IPS-NIHi11 (cell line): ENCODE data around the gene PTPRG.

Source experiments
- DNase-seq: peaks from one replicate; pipeline ENCODE4 v3.0.0; 2012; ENCODE audit warnings: mixed read lengths, low spot score

PTPRG gene

GRCh38 chr3:61589856-61590255 is 28.5 kb downstream of the PTPRG start:
- no peak for DNase-seq

- no peak for DNase-seq
These were observed 29.9 kb downstream of the PTPRG start for GRCh38 chr3:61591300-61591699.

- no peak for DNase-seq
These were observed 32.2 kb downstream of the PTPRG start for GRCh38 chr3:61593446-61594029.

DNA sequence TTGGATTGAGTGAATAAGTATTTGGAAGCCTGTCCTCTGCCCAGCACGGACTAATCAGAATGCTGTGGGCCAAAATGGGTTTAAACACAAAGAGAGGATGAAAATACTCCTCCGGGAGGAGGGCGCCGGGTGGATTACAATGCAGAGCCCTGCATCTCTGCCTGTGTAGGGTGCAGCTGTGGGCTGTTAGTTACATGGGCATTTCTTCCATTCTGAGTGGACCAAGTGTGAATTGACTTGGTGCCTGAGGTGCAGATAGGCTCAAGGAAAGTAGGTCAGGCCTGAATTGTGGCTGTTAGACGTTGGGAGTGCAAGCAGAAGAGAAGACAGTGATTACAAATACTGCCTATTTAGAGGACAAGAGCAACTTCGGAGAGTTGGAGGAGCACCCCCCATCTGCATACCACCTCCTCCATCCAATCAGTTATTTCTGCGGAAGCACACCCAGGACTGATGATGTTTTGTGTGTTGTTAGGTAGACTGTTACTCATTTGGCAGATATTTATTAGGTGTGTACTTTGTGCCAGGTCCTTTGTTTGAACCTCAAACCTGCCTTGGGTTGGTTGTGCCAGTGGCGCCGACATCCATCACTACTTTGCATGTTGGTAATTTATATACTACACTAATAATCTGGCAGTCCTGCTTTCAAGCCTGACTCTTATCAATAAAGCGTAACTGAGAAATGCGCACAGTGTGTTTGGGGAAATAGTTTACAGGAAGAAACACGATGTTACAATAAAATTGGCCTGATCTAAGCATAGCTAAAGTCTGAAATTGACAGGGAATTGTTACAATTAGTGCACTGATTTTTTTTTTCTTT is 33.0 kb downstream of the PTPRG start:
- DNase-seq: no peak

GRCh38 chr3:61594964-61595285 is 33.6 kb downstream of the PTPRG start:
- no peak for DNase-seq

DNA sequence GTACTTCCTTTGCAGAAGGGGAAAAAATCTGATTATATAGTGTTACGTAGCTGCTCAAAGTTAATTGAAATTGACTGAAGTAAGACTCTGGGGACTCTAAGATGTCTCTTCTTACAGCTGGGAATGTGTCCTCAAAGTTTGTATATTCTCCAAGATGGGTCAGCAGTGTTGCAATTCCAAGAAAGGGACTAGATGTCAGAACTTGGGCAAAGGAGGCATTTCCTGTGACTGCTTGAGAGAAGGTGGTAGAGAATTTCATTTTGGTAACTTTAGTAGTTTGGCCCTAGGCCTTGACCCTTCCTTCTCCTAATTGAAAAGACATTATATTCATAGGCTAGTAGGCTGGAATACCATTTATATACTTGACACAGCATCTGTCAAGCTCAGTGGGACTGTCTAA is 33.9 kb downstream of the PTPRG start:
- no peak for DNase-seq

- no peak for DNase-seq
These were observed 34.5 kb downstream of the PTPRG start for GRCh38 chr3:61595826-61596225.

DNA sequence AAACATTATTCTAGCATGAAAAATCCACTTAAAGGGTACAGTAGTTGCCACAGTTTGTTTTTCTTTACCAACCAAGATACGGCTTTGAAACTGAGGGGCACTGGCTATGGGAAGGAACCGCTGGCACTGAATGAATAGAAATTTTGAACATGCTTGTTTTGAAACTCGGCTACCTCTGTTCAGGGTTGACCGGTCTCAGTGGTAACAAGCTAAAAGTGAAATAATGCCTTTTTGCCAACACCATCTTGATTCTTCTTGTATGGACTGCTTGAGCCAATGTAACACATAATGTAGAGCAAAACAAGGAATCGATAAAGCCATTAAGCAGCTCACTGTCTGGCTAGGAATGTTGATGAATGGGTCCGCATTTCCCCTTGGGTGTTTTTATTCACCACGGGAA is 36.5 kb downstream of the PTPRG start:
- no peak for DNase-seq

- DNase-seq: no peak
These were observed 38.8 kb downstream of the PTPRG start for GRCh38 chr3:61600195-61600594.

GRCh38 chr3:61601831-61602230 is 40.5 kb downstream of the PTPRG start:
- DNase-seq: no peak

DNA sequence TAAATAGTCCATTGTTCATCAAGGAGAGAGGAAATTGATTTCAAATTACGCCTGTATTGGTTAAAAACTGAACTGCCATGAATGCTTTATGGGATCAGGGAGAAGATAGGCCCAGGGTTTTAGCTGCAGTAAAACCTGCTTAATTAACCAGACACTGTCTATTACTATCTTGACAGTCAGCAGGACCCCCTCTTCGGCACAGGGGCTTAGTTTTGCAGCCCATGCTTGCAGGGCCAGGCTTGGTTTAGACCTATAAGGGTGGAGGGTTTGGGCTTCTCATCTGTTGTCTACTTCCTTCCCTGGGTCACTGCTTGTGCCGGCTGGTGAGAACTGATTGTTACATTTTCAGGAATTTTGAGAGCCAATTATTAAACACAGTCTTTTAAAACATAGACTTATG is 41.1 kb downstream of the PTPRG start:
- DNase-seq: no peak

GRCh38 chr3:61605589-61606175 is 44.3 kb downstream of the PTPRG start:
- no peak for DNase-seq

GRCh38 chr3:61606196-61606595 is 44.8 kb downstream of the PTPRG start:
- no peak for DNase-seq

DNA sequence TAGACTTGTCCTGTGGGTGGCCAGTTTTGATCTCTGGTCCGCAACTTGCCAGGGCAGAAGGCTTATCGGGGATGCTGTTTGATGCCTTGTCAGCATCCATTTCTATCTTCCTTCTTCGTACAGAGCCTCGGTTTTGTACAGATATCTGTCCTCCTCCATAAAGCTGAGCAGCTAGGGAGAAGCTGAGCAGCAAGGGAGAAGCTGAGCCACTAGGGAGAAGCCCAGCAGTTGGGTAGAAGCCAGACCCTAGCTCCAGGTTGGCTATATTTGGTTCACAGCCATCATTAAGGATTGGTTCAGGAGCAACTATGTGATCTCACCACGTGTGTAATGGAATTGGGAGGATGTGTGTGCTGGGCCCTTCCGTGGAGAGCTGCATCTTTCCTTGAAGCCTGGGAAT is 46.7 kb downstream of the PTPRG start:
- no peak for DNase-seq

DNA sequence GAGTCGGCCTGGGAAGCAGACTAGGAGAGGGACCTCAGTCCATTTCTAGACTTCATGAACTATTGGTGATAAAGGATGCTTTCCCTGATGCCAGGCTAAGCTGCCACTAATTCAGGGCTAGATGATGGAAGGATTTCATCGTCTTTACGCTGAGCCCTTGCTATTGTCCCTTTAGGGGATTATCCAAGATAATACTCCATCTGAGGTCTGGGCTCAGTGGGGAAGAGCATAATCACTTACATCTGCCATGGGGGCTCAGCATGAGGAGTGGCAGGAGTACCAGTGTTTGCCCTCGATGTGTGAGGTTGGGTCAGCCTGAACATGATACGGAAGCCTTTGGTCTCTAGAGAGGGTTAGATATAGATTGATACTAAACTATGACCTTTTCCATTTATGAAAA is 47.3 kb downstream of the PTPRG start:
- no peak for DNase-seq

GRCh38 chr3:61610316-61610715 is 48.9 kb downstream of the PTPRG start:
- no peak for DNase-seq

DNA sequence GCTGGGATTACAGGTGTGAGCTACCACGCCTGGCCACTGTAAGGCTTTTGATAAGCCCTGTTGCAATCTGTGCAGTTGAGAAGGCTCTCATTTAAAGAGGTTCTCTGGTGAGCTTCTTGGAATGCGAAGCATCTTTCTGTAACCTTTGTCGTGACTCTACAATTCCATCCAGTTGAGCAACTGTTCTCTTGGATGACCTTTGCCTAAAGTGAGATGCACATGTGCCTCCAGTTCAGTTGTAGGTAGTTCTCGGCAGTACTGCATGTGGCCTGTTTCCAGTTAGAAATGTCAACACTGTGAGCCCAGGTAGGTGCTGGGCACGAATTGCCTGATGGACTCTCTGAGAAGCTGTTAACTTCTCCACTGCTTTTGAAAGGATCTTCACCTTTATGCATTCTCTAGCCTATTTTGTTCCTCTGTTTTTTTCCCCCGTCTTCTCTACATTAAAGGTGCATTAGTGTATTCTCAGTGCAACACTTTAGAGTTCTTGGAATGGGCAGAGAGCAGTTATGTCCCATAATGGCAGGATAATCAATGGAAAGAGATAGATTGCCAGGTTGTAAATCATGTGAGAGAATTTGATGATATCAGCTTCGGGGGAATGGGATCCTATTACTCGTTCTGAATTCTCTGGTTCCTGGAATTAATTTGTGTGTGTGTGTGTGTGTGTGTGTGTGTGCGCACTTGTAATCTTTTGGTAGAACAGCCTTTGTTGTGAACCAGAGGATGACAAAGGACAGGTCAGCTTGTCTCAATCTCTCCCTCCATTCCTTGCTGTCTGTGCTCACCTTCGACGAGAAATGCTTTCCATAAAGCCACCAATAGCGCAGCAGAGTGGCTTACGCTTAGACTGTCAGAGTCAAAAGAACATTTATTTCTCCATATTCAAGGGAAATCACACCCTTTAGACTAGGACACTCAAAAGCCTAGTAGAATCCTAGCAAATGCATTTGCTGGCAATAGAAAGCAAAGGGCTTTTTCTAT is 51.1 kb downstream of the PTPRG start:
- no peak for DNase-seq

DNA sequence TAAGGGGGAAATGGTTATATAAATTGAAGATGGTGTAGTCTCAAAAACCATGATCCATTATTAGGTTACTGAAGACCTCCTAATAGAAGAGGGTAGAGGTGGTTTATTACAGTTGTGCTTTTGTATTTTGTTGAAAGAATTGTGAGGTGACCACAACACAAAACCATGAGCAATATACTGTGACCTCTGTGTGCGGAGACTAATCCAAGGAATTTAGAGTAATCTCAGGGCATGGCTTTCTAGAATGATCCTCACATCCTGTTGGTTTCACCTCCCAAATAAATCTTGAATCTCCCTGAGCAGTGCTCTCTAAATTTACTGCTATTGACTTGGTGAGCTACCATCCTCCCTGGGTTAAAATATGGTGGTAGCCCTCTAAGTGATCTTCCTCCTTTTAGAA is 52.3 kb downstream of the PTPRG start:
- DNase-seq: no peak

DNA sequence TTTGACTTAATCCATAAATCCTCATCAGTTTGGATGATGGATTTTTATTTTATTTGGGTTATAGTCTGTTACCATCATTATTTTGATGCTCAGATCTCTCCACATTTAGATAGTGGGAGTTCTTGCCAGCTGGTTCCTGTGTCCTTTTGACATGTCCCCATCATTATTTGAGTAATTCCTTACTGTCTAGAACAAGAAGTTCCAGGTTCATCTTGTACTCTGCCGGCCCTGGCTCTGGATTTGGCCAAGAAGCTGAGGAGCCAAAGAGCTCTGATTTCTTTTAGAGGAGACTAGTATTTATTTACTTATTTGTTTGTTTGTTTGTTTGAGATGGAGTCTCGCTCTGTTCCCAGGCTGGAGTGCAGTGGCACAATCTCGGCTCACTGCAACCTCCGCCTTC is 54.3 kb downstream of the PTPRG start:
- DNase-seq: no peak

DNA sequence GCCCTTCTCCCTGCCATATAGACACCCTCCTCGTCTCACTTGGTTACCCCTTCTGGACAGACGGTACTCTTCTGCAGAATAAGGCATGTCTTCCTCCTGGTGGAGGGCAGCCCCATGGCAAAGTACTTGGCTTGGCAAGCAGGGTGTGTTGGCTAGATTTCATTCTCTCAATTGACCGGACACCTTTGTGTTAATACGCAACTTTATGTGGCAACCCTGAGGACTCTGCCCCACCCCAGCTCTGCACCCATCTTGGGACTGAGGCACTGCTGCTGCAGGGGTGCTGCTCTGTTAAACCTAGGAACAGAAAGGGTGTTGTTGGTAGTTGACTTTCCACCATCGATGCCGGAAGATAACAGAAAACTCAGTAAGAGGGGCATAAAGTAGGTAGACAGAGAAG is 55.2 kb downstream of the PTPRG start:
- DNase-seq: no peak

- no peak for DNase-seq
These were observed 55.7 kb downstream of the PTPRG start for GRCh38 chr3:61617041-61617440.

- DNase-seq: no peak
These were observed 56.3 kb downstream of the PTPRG start for GRCh38 chr3:61617651-61618050.

DNA sequence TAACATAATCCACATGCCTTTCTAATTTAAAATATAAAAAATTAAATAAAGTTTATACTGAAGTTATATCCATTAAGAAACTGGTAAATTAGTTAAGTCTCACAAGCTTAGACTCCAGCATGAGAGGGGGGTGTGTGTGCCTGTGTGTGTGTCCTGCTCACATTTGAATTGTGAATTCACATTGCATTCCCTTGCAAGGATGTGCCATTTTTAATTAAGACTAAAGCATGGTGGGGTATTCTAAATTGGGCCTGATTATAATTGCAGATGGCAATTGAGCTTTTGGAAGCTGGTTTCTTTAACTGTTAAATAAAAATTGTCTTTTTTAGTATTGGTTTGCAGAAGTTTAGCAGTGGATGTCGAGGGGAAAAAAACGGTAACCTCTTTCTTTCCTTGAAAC is 56.9 kb downstream of the PTPRG start:
- DNase-seq: no peak
